GM18507 (cell line): ENCODE data around the gene OR7A5.
"Not testable (repeated sequence)": the region's sequence is repeated elsewhere in the genome, so short reads cannot be mapped to it uniquely, and the experiment has no call there.

ENCODE experiments used
- DNase-seq: peaks from one replicate; pipeline ENCODE4 v3.0.0; 2011; ENCODE audit warnings: low read depth; ENCODE audit not compliant: insufficient read length; ENCODE audit errors: extremely low spot score
- FAIRE-seq: peaks from 2 replicates; lab custom pipeline; 2011; peaks lifted over from hg19 to GRCh38; lab: Jason Lieb, UNC

OR7A5 gene

DNA sequence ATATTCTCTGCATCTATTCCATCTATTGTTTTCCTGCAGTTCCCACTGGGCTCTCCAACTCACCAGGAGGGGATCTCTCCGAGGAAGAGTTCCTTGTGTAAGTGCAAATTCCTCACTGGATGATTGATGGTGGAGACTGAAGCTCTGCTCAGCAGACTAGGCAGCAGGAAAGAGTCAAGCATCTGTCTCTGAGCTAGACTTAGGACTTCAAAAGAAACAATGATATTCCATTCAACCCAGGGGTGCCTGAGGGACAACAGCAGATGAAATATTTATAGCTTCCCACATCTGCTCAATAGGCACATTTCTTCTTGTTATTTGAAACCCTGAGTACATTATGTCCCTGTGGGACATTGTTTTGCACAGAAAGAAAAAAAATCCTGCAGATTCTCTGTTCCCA lies at the start of gene OR7A5, which contains the start of gene OR7C1:
Gene OR7A5 (minus strand): TSS at position 175 of the 400 bp plus-strand sequence. CDS start 6,944 bp downstream, outside the sequence.
Gene OR7C1 (minus strand): TSS at position 175 of the 400 bp plus-strand sequence. CDS start 35,049 bp downstream, outside the sequence.
- FAIRE-seq (no peak), DNase-seq (no peak)

DNA sequence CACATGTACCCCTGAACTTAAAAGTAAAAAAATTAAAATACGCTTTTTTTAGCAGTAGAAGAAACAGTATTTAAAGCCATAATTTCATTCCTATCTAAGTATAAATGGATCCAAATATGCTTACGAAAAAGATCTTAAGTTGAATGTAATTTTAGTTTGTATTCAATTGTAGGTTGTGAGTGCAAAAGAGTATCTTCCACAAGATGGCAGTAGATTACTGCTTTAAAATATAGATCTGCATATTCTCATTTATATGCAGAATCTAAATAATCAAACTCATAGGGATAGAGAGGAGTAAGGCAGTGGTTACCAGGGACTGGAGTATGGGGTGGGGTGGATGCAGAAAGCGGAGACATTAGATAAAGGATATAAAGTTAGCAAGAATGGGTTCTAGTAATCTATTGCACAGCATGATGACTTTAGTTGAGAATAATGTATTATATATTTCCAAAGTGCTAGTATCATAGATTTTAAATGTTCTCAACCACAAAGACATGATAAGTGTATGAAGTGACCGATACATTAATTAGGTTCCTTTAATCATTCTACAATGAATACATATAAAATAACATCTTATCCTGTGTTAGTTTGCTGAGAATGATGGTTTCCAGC lies 36.7 kb upstream of the OR7A5 start:
- no peak for DNase-seq
- FAIRE-seq, result no peak

DNA sequence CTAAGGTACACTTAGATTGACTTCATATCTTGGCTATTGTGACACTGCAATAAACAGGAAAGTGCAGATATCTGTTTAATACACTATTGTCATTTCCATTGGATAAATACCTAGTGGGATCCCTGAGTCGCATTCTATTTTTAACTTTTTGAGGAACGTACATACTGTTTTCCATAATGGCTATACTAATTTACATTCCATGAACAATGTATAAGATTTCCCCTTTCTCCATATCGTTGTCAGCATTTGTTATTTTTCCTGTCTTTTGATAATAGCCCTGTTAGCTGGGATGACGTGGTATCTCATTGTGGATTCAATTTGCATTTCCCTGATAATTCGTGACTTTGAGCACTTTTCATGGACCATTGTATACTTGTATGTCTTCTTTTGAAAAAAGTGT lies 33.5 kb upstream of the OR7A5 start:
- no peak for DNase-seq
- FAIRE-seq, result no peak

DNA sequence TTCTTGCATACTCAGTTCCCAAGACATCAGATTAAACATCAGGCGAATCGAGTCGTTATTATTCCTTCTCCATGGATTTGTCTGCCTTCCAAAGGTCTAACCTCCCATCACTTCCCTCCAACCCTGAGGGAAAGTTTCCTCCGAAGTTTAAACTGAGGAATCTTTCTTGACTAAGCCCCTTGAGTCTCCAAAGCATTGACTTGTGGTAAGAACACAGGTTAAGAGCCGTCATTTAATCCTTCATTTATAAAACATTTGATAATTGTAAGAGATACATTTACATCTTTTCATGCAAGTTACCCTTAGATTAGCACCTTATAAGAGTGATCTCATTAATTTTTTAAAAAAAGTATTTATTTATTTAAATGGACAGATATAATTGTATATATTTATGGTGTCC lies 13.8 kb upstream of the OR7A5 start, which contains the start of gene OR7A10:
Gene OR7A10 (minus strand): TSS at position 101 of the 400 bp plus-strand sequence. CDS start 7,045 bp downstream, outside the sequence.
- FAIRE-seq, result no peak

DNA sequence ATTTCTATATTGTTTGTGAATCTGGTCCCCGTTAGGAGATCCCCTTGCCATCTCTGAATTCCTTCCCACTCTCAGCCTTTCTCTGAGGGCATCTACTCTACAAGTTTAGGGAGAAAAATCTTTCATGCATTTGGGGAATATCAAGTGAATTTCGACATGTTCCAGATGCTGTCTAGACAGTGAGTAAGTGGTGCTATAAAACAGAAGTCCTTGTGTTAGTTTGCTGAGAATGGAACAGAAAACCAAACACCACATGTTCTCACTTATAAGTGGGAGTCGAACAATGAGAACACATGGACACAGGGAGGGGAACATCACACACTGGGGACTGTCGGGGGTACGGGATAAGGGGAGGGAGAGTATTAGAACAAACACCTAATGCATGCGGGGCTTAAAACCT lies 8.6 kb upstream of the OR7A5 start:
- FAIRE-seq, result no peak

More for the DNA sequence above, 13.8 kb upstream of the OR7A5 start, which contains the start of gene OR7A10:
- DNase-seq, result no peak

DNA sequence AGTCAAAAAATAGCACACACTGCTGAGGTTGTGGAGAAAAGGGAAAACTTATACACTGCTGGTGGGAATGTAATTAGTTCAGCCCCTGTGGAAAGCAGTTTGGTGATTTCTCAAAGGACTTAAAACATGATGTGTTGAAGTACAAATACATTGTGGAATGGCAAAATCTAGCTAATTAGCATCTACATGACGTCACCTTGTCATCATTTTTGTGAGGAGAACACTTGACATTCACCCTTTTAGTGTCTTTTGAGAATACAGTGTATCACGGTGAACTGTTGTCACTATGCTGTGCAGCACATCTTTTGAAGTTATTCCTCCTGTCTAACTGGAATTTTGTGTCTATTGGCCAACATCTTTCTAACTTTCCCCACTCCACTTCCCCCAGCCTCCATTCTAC lies 8.2 kb upstream of the OR7A5 start:
- DNase-seq, result no peak
- no peak for FAIRE-seq

More for the DNA sequence above, 8.6 kb upstream of the OR7A5 start:
- DNase-seq, result no peak

DNA sequence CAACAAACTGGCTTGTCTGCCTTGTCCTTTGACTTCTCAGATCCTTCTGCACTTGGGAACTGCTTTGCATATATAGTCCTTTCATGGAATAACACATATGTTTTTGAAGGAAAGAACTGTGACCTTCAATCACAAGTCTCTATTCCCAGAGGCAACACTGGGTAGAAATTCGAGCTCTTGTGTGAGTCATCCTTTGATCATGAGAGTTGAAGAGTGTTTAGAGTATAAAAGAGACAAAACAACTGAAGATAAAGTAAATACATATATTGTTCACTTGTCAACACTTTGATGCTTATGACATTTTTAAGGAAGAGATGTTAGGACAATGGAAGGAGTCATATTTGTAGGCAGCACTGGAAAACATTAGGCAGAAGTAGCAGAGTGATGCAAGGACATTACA lies 5.2 kb upstream of the OR7A5 start:
- FAIRE-seq (no peak), DNase-seq (no peak)

DNA sequence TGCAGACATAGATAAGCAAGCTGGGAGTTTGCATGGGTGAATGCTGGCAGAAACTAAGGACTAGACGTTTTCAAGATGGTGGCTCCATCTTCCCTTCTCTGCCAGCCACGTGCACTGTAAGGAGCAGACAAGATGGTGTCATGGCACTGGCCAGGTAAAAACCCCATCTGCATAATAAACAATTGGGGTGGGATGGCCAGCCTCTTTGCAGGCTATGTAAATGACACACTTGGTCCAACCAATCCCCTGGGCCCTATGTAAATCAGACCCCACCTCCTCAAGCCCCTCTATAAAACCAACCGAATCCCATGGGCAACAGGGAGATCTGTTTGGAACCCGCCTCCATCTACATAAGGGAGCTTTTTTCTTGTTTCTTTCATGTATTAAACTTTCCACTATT lies 2.4 kb upstream of the OR7A5 start:
- FAIRE-seq (no peak), DNase-seq (no peak)

DNA sequence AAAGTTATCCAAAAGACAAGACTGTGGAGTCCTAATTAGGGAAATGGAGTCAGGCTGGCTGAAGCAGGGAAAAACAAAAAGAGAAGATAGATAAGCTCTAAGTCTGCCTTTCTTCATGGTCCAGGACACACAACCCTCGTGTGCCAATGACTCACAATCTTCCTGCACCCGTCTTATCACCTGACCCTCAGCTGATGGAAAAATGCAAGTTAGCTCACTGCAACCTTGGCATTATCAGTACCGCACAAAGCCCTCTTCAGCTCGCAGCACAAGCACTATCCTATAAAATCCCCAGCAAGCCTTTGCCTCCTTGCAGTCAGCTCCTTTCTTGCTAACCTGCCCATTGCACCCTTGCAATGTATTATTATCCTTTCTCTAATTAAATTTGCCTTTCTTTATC lies 4.3 kb downstream of the OR7A5 start:
- DNase-seq (no peak), FAIRE-seq (no peak)

DNA sequence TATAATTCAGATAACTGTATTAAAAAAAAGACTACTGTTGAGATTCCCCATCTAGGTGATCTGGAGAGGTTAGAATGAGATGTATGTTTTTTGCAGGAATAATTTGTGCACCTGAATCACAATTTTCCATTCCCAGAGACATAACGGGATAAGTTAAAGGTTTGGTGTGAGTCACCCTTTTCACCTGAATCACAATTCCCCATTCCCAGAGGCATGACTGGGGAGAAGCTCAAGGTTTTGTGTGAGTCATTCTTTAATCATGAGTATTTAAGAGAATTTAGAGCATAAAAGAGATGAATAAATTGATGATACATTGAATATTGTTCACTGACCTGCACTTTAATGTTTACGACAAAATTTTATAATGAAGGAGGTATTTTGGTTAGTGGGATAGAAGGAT lies 9.0 kb downstream of the OR7A5 start:
- no peak for FAIRE-seq
- DNase-seq, result no peak

DNA sequence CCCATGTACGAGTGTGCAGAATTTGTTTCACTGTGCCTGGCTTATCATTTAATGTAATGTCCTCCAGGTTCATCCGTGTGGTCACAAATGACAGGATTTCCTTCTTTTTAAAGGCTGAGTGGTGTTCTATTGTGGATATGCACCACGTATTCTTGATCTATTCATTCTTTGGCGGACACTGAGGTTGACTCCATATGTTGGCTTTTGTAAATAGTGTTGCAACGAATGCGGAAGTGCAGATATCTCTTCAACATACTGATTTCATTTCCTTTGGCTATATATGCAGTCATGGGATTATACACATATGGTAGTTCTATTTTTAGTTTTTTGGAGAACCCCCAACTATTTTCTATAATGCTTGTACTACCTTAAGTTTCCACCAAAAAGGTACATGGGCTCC lies 13.0 kb downstream of the OR7A5 start:
- DNase-seq, result no peak
- FAIRE-seq, result no peak

DNA sequence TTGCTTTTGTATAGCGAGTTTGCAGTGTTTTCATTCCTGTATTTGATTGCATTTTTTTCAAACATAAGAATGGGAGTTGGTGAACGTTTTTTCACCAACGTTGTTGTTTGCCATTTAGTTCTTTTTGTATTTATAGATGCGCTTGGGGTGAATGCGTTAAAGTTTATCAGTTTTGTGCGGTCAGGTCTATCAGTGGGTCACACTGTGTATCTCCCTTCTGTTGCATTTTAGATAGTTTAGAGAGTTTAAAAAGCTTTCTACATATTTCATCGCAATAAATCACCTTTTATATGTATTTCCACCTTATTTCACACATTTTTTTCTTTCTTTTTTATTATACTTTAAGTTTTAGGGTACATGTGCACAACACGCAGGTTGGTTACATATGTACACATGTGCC lies 16.4 kb downstream of the OR7A5 start:
- FAIRE-seq (no peak), DNase-seq (no peak)

DNA sequence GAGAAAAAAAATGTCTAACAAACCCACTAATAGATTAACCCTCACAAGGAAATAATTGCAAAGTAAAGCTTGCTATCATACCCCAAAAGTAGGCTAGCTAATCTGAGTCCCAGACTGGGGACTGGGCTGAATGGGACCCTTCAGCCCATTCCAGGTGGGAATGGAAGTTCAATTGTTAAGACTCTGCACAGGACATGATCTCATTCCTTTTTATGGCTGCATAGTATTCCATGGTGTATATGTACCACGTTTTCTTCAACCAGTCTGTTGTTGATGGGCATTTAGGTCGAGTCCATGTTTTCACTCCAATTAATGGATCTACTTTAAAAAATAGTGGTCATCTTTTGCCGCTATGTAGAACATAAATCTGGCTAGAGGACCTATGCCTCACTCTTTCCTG lies 17.9 kb downstream of the OR7A5 start:
- no peak for FAIRE-seq
- DNase-seq, result no peak

DNA sequence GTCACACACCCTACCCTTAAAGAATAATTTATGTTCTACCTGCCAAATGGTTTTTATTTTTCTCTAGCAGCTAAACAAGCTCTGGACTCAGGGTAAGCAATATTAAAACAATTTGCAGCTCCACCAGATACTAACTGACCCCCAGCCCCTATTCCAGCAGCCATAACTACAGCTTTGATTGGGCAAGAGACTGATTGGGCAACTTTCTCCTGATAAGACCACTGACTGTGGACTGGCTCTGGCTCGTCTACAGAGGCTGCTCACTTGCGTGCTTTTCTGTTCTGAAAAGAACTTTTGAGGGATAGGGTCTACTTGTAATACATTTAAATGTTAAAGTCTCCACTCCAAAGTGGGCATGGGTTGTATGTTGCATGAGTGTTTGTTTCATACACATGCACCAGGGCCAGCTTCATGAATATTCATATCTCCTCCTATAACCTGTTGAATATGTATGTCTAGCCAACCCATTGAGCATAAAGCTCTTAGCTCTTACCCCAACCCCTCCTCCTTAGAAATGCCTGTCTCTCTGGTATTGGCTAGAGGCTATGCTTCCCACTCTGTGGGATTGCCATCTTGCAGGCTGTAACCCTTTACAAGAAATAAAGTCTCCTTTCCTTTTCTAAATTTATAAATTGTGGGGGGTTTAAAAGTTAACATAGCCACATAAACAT lies 19.9 kb downstream of the OR7A5 start:
- no peak for DNase-seq
- no peak for FAIRE-seq

DNA sequence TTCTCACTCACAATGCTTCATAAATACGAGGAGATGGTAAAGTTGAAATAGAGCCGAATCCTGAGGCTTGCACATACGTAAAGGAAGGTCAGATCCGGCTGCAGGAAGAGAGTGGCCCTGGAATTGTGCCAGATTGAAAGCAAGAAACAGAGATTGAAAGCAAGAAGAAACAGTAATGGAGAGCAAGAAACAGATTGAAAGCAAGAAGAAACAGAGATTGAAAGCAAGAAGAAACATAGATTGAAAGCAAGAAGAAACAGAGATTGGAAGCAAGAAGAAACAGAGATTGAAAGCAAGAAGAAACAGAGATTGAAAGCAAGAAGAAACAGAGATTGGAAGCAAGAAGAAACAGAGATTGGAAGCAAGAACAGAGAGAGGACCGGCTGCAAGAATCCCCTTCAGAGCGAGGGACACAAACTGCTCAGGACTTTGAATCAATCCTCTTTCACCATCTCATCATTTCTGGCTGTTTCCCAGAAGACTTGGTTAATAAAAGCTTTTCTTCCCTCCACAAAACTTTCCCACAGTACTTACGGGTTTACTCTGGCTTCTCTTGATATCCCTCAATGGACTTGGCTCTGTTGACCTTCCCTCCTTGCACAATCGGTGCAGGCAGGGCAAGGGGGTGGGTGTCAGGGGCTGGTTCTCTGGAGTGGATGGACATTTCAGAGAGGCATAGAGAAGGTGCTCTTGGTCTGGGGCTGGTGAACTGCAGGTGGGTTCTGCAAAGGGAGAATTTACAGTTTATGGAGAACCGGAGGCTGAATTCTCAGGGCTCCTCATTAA lies 25.5 kb downstream of the OR7A5 start:
- FAIRE-seq, result no peak
- no peak for DNase-seq

DNA sequence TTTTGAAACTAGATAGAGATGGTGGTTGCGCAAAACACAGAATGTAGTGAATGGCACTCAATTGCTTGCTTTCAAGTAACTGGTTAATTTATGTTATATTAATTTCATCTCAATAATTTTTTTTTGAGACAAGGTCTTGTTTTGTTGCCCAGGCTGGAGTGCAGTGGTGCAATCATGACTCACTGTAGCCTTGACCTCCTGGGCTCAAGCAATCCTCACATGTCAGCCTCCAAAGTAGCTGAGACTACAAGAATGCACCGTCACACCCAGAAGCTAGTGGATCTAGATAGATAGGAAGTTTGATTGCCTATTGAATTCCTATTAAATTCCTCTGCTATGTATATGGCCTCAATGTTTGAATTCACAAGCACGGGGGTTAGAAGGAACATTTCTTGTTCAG lies 30.2 kb downstream of the OR7A5 start:
- FAIRE-seq (no peak), DNase-seq (no peak)

DNA sequence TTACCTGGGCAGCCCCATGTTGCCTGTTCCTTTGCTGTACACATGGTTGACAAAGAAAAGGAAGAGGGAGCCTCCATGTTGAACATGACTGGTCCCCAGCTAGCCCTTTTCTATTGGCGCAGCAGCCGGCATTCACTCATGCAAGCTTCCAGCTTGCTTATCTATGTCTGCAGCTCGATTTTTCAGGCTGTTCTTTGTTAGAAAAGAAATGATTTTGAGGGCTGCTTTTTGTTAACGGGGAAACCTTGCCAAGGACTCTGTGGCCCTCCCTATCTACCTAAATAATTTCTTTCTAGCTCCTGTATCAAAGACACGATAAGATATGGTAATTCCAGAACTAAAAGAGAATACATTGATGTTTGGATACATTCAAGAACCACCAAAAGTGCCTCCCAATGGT lies 36.2 kb downstream of the OR7A5 start:
- no peak for DNase-seq
- FAIRE-seq, result no peak

DNA sequence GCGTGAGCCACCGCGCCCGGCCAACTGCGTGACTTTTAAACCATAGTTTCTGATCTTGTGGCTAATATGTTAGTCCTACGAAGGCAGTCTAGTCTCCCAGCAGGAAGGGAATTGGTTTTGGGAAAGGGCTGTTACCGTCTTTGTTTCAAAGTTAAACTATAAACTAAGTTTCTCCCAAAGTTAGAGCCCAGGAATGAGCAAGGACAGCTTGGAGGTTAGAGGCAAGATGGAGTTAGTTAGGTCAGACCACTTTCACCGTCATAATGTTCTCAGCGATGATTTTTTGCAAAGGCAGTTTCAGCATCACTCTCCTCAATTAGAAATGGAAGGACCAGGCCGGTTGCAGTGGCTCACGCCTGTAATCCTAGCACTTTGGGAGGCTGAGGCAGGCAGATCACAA lies 39.0 kb downstream of the OR7A5 start:
- DNase-seq (no peak), FAIRE-seq (no peak)

DNA sequence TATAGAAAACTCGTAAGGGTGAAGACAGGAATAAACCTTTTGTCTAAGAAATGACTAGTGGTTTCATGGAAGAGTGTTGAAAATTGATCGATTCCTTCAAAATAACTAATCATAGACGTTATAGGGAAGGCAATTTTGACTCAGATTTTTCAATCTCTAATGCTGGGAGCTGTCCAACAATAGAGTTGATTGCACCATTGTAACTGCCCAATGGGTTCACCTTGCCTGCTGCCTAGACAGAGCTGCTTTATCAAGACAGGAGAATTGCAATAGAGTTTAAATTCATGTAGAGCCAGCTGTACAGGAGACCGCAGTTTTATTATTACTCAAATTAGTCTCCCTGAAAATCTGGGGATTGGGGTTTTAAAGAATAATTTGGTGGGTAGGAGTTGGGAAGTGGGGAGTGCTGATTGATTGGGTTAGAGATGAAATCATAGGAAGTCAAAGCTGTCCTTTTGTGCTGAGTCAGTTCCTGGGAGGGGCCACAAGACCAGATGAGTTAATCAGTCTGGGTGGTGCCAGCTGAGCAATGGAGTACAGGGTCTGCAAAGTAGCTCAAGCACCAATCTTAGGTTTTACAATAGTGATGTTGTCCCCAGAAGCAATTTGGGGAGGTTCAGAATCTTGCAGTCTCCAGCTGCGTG lies 39.8 kb downstream of the OR7A5 start:
- FAIRE-seq, result no peak
- no peak for DNase-seq

DNA sequence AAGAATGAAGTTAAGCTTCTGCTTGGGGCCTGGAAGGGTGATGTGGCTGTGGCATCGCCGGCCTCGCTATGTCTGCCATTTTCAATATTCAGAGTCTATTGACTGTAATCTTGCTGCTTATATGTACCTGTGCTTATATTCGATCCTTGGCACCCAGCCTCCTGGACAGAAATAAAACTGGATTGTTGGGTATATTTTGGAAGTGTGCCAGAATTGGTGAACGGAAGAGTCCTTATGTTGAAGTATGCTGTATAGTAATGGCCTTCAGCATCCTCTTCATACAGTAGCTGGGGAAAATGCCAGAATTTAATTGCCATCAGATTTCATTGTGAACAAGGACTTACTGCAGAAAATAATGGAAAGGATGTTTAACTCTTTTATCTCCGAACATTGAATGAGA lies 42.7 kb downstream of the OR7A5 start:
- DNase-seq, FAIRE-seq: not testable (repeated sequence)
